ENCODE data around the gene EOLA1. TPM values are rescaled to one million over a fixed set of nuclear protein-coding genes. Genes with fewer than 3 reads are reported as not detected.
"Not testable (repeated sequence)": the region's sequence is repeated elsewhere in the genome, so short reads cannot be mapped to it uniquely, and the experiment has no call there.

Gene EOLA1
- polyA plus RNA-seq, 1 donor (not counting 4 experiments of a cell fraction or from before 2014, with no cell fraction given), result 9.3 TPM

DNA sequence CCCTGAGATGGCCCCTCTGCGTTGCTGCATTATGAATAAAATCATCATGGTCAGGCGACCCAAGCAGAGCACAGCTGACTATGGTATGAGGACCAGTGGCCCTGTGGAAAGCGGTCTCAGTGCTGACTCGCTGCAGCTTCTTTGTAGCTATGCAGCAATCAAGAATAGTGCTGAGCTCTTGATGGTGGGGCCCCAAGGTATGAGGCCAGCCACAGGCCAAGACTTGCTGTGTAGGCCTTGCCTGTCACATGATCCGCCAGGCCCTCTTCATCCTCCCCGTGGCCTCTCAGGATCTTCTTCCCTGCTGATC, 11.1 kb downstream of the EOLA1 start:
- dilution Hi-C loops (cut with MboI; ENCODE audit: extremely low pct_ligation_motif_present, low sequenced_read_pairs); FAIRE-seq; H3K4me2 ChIP-seq (ENCODE audit: control insufficient read depth, extremely low read depth, insufficient read depth, low read depth, low read length); H3K27me3 ChIP-seq (ENCODE audit: control insufficient read depth, extremely low read depth, insufficient read depth, low read length); H3K36me3 ChIP-seq (ENCODE audit: control insufficient read depth in 2 of 2, extremely low read depth in 1 of 2, insufficient read depth in 2 of 2, low read length in 2 of 2); H3K4me3 ChIP-seq (ENCODE audit: control insufficient read depth in 2 of 3, extremely low read depth in 1 of 3, insufficient read depth in 2 of 3, low read depth in 1 of 3, low read length in 3 of 3); H4K20me1 ChIP-seq (ENCODE audit: control insufficient read depth, extremely low read depth, insufficient read depth, low read length); H3K9me1 ChIP-seq (ENCODE audit: control insufficient read depth, extremely low read depth, insufficient read depth, low read length); H3K4me1 ChIP-seq (ENCODE audit: control insufficient read depth, extremely low read depth, insufficient read depth, low read length); H3K79me2 ChIP-seq (ENCODE audit: control insufficient read depth, insufficient read depth, low read length); H3K9ac ChIP-seq (ENCODE audit: control insufficient read depth, extremely low read depth, insufficient read depth, low read length); H3K9me3 ChIP-seq (ENCODE audit: control insufficient read depth, low read depth, low read length); H3K27ac ChIP-seq (ENCODE audit: control insufficient read depth, insufficient read depth, low read length); DNase-seq (ENCODE audit: low read depth, low spot score); H2AFZ ChIP-seq (ENCODE audit: control insufficient read depth, low read length): not testable (repeated sequence)

DNA sequence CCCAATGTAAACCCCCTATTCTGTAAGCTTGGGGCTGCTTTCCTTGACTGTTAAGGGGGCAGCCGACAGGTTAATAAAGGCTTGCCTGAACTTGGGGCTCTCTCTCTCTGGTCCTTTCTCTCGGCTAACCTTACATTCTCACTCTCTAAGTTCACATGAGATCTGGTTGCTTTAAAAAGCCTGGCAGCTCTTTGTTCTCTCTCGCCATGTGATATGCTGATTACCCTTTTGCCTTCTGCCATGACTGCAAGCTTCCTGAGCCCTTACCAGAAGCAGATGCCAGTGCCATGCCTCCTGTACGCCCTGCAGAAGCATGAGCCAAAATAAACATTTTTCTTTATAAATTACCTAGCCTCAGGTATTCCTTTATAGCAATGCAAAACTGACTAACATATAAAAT, 14.4 kb downstream of the EOLA1 start:
- H3K79me2 ChIP-seq (ENCODE audit: control insufficient read depth, insufficient read depth, low read length); H3K9me1 ChIP-seq (ENCODE audit: control insufficient read depth, extremely low read depth, insufficient read depth, low read length); dilution Hi-C loops (cut with MboI; ENCODE audit: extremely low pct_ligation_motif_present, low sequenced_read_pairs); H3K9me3 ChIP-seq (ENCODE audit: control insufficient read depth, low read depth, low read length); DNase-seq (ENCODE audit: low read depth, low spot score); H3K27me3 ChIP-seq (ENCODE audit: control insufficient read depth, extremely low read depth, insufficient read depth, low read length); H3K27ac ChIP-seq (ENCODE audit: control insufficient read depth, insufficient read depth, low read length); H3K4me1 ChIP-seq (ENCODE audit: control insufficient read depth, extremely low read depth, insufficient read depth, low read length); H3K4me3 ChIP-seq (ENCODE audit: control insufficient read depth in 2 of 3, extremely low read depth in 1 of 3, insufficient read depth in 2 of 3, low read depth in 1 of 3, low read length in 3 of 3); H2AFZ ChIP-seq (ENCODE audit: control insufficient read depth, low read length); FAIRE-seq; H3K4me2 ChIP-seq (ENCODE audit: control insufficient read depth, extremely low read depth, insufficient read depth, low read depth, low read length); H3K36me3 ChIP-seq (ENCODE audit: control insufficient read depth in 2 of 2, extremely low read depth in 1 of 2, insufficient read depth in 2 of 2, low read length in 2 of 2); H4K20me1 ChIP-seq (ENCODE audit: control insufficient read depth, extremely low read depth, insufficient read depth, low read length); H3K9ac ChIP-seq (ENCODE audit: control insufficient read depth, extremely low read depth, insufficient read depth, low read length): not testable (repeated sequence)

DNA sequence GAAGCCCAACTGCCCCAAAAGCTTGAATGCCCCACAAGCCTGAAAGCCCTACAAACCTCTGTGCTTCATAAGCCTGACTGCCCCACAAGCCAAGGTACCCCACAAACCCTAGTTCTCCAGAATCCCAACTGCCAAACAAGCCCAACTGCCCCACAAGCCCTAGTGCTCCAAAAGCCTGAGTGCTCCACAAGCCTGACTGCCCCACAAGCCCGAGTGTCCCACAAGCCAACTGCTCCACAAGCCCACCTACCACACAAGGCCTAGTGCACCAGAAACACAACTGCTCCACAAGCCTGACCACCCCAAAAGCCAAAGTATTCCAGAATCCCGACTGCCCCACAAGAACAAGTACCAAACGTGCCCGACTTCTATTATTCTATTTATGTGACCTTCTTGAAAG, 22.5 kb downstream of the EOLA1 start:
- FAIRE-seq, result no peak
- dilution Hi-C loops (cut with MboI; ENCODE audit: extremely low pct_ligation_motif_present, low sequenced_read_pairs), result no loop called here

More for the DNA sequence above, 22.5 kb downstream of the EOLA1 start:
- Histone ChIP-seq H3K36me3 (ENCODE audit: control insufficient read depth in 2 of 2, extremely low read depth in 1 of 2, insufficient read depth in 2 of 2, low read length in 2 of 2) (no peaks in the 10 kb centered on the region), H3K4me2 (ENCODE audit: control insufficient read depth, extremely low read depth, insufficient read depth, low read depth, low read length) (no peak overlapping the region), H3K9me1 (ENCODE audit: control insufficient read depth, extremely low read depth, insufficient read depth, low read length) (no peaks in the 10 kb centered on the region), H3K9ac (ENCODE audit: control insufficient read depth, extremely low read depth, insufficient read depth, low read length) (no peak overlapping the region), H3K27ac (ENCODE audit: control insufficient read depth, insufficient read depth, low read length) (no peak overlapping the region), H2AFZ (ENCODE audit: control insufficient read depth, low read length) (no peak overlapping the region), H3K4me3 (ENCODE audit: control insufficient read depth in 2 of 3, extremely low read depth in 1 of 3, insufficient read depth in 2 of 3, low read depth in 1 of 3, low read length in 3 of 3) (no peak overlapping the region), H4K20me1 (ENCODE audit: control insufficient read depth, extremely low read depth, insufficient read depth, low read length) (no peaks in the 10 kb centered on the region), H3K4me1 (ENCODE audit: control insufficient read depth, extremely low read depth, insufficient read depth, low read length) (no peaks in the 10 kb centered on the region), H3K27me3 (ENCODE audit: control insufficient read depth, extremely low read depth, insufficient read depth, low read length) (no peaks in the 10 kb centered on the region), H3K9me3 (ENCODE audit: control insufficient read depth, low read depth, low read length) (no peaks in the 10 kb centered on the region), H3K79me2 (ENCODE audit: control insufficient read depth, insufficient read depth, low read length) (no peaks in the 10 kb centered on the region)
- no peak for DNase-seq (ENCODE audit: low read depth, low spot score)
- TF ChIP-seq EZH2 (IDR thresholded peaks at IDR 0.05; ENCODE audit: low read length), result no peak
- TF ChIP-seq, protein P1, sequence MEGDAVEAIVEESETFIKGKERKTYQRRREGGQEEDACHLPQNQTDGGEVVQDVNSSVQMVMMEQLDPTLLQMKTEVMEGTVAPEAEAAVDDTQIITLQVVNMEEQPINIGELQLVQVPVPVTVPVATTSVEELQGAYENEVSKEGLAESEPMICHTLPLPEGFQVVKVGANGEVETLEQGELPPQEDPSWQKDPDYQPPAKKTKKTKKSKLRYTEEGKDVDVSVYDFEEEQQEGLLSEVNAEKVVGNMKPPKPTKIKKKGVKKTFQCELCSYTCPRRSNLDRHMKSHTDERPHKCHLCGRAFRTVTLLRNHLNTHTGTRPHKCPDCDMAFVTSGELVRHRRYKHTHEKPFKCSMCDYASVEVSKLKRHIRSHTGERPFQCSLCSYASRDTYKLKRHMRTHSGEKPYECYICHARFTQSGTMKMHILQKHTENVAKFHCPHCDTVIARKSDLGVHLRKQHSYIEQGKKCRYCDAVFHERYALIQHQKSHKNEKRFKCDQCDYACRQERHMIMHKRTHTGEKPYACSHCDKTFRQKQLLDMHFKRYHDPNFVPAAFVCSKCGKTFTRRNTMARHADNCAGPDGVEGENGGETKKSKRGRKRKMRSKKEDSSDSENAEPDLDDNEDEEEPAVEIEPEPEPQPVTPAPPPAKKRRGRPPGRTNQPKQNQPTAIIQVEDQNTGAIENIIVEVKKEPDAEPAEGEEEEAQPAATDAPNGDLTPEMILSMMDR (optimal IDR thresholded peaks at IDR 0.05 in 1 of 3, IDR thresholded peaks at IDR 0.05 in 1 of 3, conservative IDR thresholded peaks at IDR 0.05 in 1 of 3; ENCODE audit: extremely low read depth in 1 of 3, insufficient read depth in 2 of 3, low read length in 3 of 3), result no peak
